OCI-M2 (cell line): ENCODE results near the gene HAUS7.
A peak's percentile ranks its signal among the peaks of the same experiment; 100 is the strongest.

Experiments
- DNase-seq: peaks from one replicate; lab custom pipeline; 2025; ENCODE audit not compliant: unreplicated experiment; lab: John Stamatoyannopoulos, UW

Gene HAUS7

GRCh38 chrX:153470411-153471363 lies at the start of gene HAUS7:
Gene HAUS7, minus strand, starts transcription at chrX:153470576. Its CDS starts 19 bp downstream, at chrX:153470557.
- peak; percentile 19 for DNase-seq

- DNase-seq: no peak
These were observed 49.4 kb upstream of the HAUS7 start for GRCh38 chrX:153519569-153520286.

GRCh38 chrX:153517946-153518834 lies 47.8 kb upstream of the HAUS7 start:
- DNase-seq: no peak

- DNase-seq: no peak
These were observed 47.0 kb upstream of the HAUS7 start, which contains the start of gene ATP2B3 for GRCh38 chrX:153517423-153517822. Gene ATP2B3, plus strand, starts transcription at chrX:153517642. Its CDS starts 18,606 bp downstream, at chrX:153536248.

- DNase-seq: no peak
These were observed 45.7 kb upstream of the HAUS7 start for GRCh38 chrX:153516073-153516472.

GRCh38 chrX:153515435-153515834 lies 45.1 kb upstream of the HAUS7 start:
- DNase-seq: no peak

GRCh38 chrX:153514259-153514658 lies 43.9 kb upstream of the HAUS7 start:
- no peak for DNase-seq

- no peak for DNase-seq
These were observed 42.9 kb upstream of the HAUS7 start for GRCh38 chrX:153513265-153513664.

- DNase-seq: no peak
These were observed 42.1 kb upstream of the HAUS7 start for GRCh38 chrX:153512501-153512893.

- no peak for DNase-seq
These were observed 41.6 kb upstream of the HAUS7 start for GRCh38 chrX:153511784-153512500.

GRCh38 chrX:153510383-153510782 lies 40.0 kb upstream of the HAUS7 start:
- DNase-seq: no peak

- DNase-seq: no peak
These were observed 39.2 kb upstream of the HAUS7 start for GRCh38 chrX:153509592-153509991.

GRCh38 chrX:153507484-153508178 lies 37.3 kb upstream of the HAUS7 start:
- DNase-seq: peak; percentile 0

- DNase-seq: no peak
These were observed 35.0 kb upstream of the HAUS7 start for GRCh38 chrX:153505361-153505760.

GRCh38 chrX:153504445-153505016 lies 34.2 kb upstream of the HAUS7 start:
- DNase-seq: no peak

- no peak for DNase-seq
These were observed 32.4 kb upstream of the HAUS7 start for GRCh38 chrX:153502796-153503195.

GRCh38 chrX:153502131-153502530 lies 31.8 kb upstream of the HAUS7 start:
- DNase-seq: no peak

- no peak for DNase-seq
These were observed 31.2 kb upstream of the HAUS7 start for GRCh38 chrX:153501530-153501929.

GRCh38 chrX:153500676-153501280 lies 30.4 kb upstream of the HAUS7 start:
- DNase-seq: no peak
